Measurements from ENCODE around the gene FNDC3B.

GRCh38 chr3:172106037-172106954 is 66.9 kb downstream of the FNDC3B start:
- TF ChIP-seq CTCF (IDR thresholded peaks at IDR 0.05; ENCODE audit: low read depth, low read length) (no peak), EZH2phosphoT487 (IDR thresholded peaks at IDR 0.05; ENCODE audit: low read depth) (no peak)

Data from OCI-LY3 (cell line).